ENCODE data around the gene IRF3. TPM values are rescaled to one million over a fixed set of nuclear protein-coding genes. Genes with fewer than 3 reads are reported as not detected.

IRF3 gene
- total RNA-seq, 2 experiments from 2014 or later = 90.8 to 108 TPM

- no peaks in the 10 kb centered on the region for H3K9me3 Mint-ChIP-seq
- POLR2A ChIA-PET = interaction anchor here (0.7 to 4.0 kb wide), 5 partner anchors 12 to 104 kb away, joined by 3 to 23 read pairs (median 4); partner anchors contain the start of gene PRMT1
Observed at GRCh38 chr19:49690656-49691242, 25.1 kb upstream of the IRF3 start, which contains the start of gene CPT1C. TSS of gene CPT1C (plus strand) at chr19:49691116. CDS start at chr19:49692253, 1,137 bp downstream.

DNA sequence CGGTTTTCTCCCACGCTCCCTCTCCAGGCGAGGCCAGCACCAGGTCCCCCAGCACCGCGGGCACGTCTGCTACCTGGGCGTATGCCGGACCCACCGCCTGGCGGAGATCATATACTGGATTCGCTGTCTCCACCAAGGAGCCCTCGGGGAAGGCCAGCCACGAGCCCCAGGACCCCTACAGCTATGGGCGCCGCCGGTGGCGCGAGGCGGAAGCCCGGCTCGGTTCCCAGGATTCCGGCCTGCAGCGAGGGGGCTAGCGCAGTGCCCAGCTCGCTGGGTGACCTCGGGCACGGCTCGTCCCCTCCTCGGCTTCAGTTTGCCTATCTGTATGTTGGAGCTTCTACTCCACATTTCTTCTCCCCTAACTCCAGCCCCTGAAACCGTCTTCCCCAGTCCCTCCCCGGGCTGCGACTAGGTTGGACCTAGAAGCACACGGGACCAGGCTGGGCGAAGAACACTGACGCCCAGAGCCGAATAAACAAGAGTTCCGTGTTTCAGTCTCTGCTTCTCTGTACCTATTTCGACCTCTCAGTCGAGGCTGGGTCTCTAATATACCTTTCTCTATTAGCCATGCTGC is 24.5 kb upstream of the IRF3 start:
- intact Hi-C loops (cut with micrococcal nuclease) = no loop called here
- H3K4me3 Mint-ChIP-seq = no peak overlapping the region
- peaks cover 14% of the 10 kb centered on the region for H3K27me3 Mint-ChIP-seq
- H3K27ac Mint-ChIP-seq = no peak overlapping the region
- TF ChIP-seq CTCF (IDR thresholded peaks at IDR 0.05) = peak; percentile 31
- POLR2A ChIA-PET = interaction anchor here (0.7 to 4.0 kb wide), 6 partner anchors 12 to 104 kb away, joined by 3 to 23 read pairs (median 4); partner anchors contain the start of gene PRMT1
- H3K4me1 Mint-ChIP-seq (ENCODE audit: low read depth) = peaks cover 26% of the 10 kb centered on the region
- CTCF ChIA-PET = interaction anchor here (1.4 to 4.6 kb wide), 3 partner anchors 9 to 18 kb away, joined by 4 to 19 read pairs (median 5); no protein-coding TSS in a partner anchor
- ATAC-seq (no peak), DNase-seq (no peak)
- H3K36me3 Mint-ChIP-seq (ENCODE audit: low read depth) = peaks cover 31% of the 10 kb centered on the region
- H3K9me3 Mint-ChIP-seq = no peaks in the 10 kb centered on the region

More at GRCh38 chr19:49690656-49691242, 25.1 kb upstream of the IRF3 start, which contains the start of gene CPT1C:
- H3K27me3 Mint-ChIP-seq = peaks cover 14% of the 10 kb centered on the region
- peak within 1 kb of the TSS; percentile 60 for H3K4me3 Mint-ChIP-seq
- peaks cover 26% of the 10 kb centered on the region for H3K4me1 Mint-ChIP-seq (ENCODE audit: low read depth)
- intact Hi-C loops (cut with micrococcal nuclease) = no loop called here
- CTCF ChIA-PET = interaction anchor here (1.6 to 4.6 kb wide), 2 partner anchors 10 to 12 kb away, joined by 5 to 19 read pairs; no protein-coding TSS in a partner anchor
- TF ChIP-seq CTCF (IDR thresholded peaks at IDR 0.05) = no peak
- ATAC-seq (peak; percentile 63), DNase-seq (peak; percentile 60)
- peaks cover 26% of the 10 kb centered on the region for H3K36me3 Mint-ChIP-seq (ENCODE audit: low read depth)
- H3K27ac Mint-ChIP-seq = no peak within 1 kb of the TSS

DNA sequence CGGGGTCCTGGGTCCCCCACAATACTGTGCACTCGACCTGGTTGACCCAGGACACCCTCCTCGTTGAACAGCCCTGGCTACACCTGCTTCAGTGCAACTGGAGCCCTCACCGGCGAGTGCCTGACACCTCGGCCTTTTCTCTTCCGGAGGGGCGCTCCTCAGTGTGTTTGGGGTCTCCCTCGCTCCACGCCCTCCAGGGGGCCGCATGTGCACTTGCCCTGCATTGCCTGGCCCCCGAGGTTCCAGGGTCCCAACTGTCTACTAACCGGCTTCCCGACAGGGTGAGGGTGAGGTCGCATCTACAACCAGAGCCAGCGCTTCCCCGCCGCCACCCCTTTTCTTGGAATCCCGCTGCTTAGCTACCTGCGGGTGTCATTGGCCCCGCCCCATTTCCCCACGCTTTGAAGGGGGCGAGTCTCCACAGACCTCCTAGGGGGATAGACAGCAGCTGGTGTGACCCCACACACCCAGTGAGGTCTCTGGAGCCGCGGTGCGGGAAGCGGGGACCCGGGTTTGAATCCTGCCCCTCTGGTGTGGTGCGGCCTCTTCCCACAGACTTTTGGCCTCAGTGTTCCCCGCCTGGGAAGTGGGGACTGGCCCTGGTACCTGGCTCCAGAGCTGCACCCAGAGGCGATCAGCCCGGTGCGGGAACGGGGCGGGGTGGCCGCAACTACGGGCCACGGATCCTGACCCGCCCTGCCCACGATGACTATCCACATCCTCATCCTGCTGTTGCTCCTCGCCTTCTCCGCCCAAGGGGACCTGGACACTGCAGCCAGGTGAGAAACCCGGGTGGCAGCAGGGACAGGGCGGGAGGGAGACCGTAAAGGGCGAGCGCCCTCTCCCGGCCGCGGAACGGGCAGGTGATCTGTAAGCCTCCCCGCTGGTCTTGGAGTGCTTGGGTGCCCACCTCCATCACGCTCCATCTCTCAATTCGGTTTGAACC is 23.7 kb upstream of the IRF3 start, which contains the start of gene ADM5:
Gene ADM5 (plus strand): TSS at position 462 of the 946 bp plus-strand sequence. CDS start 244 bp downstream, at position 706.
- intact Hi-C loops (cut with micrococcal nuclease) = no loop called here

More for the DNA sequence above, 23.7 kb upstream of the IRF3 start, which contains the start of gene ADM5:
- Mint-ChIP-seq H3K9me3 (no peaks in the 10 kb centered on the region), H3K4me1 (ENCODE audit: low read depth) (peaks cover 26% of the 10 kb centered on the region), H3K4me3 (no peak within 1 kb of the TSS), H3K27me3 (peaks cover 14% of the 10 kb centered on the region), H3K27ac (no peak within 1 kb of the TSS), H3K36me3 (ENCODE audit: low read depth) (peaks cover 35% of the 10 kb centered on the region)
- CTCF ChIA-PET = interaction anchor here (1.4 to 4.6 kb wide), 4 partner anchors 8 to 17 kb away, joined by 4 to 19 read pairs (median 4); no protein-coding TSS in a partner anchor
- peak; percentile 69 for TF ChIP-seq CTCF (IDR thresholded peaks at IDR 0.05)
- ATAC-seq (peak; percentile 52), DNase-seq (peak; percentile 58)
- POLR2A ChIA-PET = interaction anchor here (1.0 to 4.0 kb wide), 5 partner anchors 11 to 73 kb away, joined by 3 to 23 read pairs (median 6); partner anchors contain the start of gene PRMT1
